Measurements from ENCODE around the gene KCTD16.

The KCTD16 gene

GRCh38 chr5:144352732-144353317 is 182.2 kb downstream of the KCTD16 start:
- no peak for DNase-seq

GRCh38 chr5:144356489-144356888 is 185.8 kb downstream of the KCTD16 start:
- no peak for DNase-seq

GRCh38 chr5:144361406-144361805 is 190.7 kb downstream of the KCTD16 start:
- DNase-seq = no peak

- DNase-seq = no peak
Measured at GRCh38 chr5:144365885-144366284, 195.2 kb downstream of the KCTD16 start.

GRCh38 chr5:144367991-144368390 is 197.3 kb downstream of the KCTD16 start:
- DNase-seq = no peak

- no peak for DNase-seq
Measured at GRCh38 chr5:144368556-144368955, 197.9 kb downstream of the KCTD16 start.

GRCh38 chr5:144369006-144369405 is 198.3 kb downstream of the KCTD16 start:
- DNase-seq = no peak

- no peak for DNase-seq
Measured at GRCh38 chr5:144370273-144370672, 199.6 kb downstream of the KCTD16 start.

- no peak for DNase-seq
Measured at GRCh38 chr5:144374637-144375036, 204.0 kb downstream of the KCTD16 start.

- no peak for DNase-seq
Measured at GRCh38 chr5:144377207-144377606, 206.5 kb downstream of the KCTD16 start.

GRCh38 chr5:144378681-144379080 is 208.0 kb downstream of the KCTD16 start:
- DNase-seq = no peak

GRCh38 chr5:144385597-144385996 is 214.9 kb downstream of the KCTD16 start:
- DNase-seq = no peak

GRCh38 chr5:144386315-144386714 is 215.6 kb downstream of the KCTD16 start:
- no peak for DNase-seq

GRCh38 chr5:144390133-144390532 is 219.5 kb downstream of the KCTD16 start:
- DNase-seq = no peak

GRCh38 chr5:144391044-144391443 is 220.4 kb downstream of the KCTD16 start:
- no peak for DNase-seq

GRCh38 chr5:144393641-144394435 is 223.2 kb downstream of the KCTD16 start:
- no peak for DNase-seq

- no peak for DNase-seq
Measured at GRCh38 chr5:144395704-144396103, 225.0 kb downstream of the KCTD16 start.

GRCh38 chr5:144403058-144403457 is 232.4 kb downstream of the KCTD16 start:
- DNase-seq = no peak

- no peak for DNase-seq
Measured at GRCh38 chr5:144403817-144404420, 233.2 kb downstream of the KCTD16 start.

GRCh38 chr5:144404672-144405071 is 234.0 kb downstream of the KCTD16 start:
- DNase-seq = no peak

- no peak for DNase-seq
Measured at GRCh38 chr5:144405991-144406390, 235.3 kb downstream of the KCTD16 start.

GRCh38 chr5:144406442-144406841 is 235.8 kb downstream of the KCTD16 start:
- no peak for DNase-seq

GRCh38 chr5:144414202-144415029 is 243.7 kb downstream of the KCTD16 start:
- DNase-seq = no peak
